NCI-H1436 (cell line): ENCODE results near the gene SCARB1.

Experiments
- DNase-seq: peaks from one replicate; lab custom pipeline; 2025; lab: John Stamatoyannopoulos, UW

Gene SCARB1

GRCh38 chr12:124760560-124760959 lies 103.1 kb downstream of the SCARB1 start:
- DNase-seq, result no peak

DNA sequence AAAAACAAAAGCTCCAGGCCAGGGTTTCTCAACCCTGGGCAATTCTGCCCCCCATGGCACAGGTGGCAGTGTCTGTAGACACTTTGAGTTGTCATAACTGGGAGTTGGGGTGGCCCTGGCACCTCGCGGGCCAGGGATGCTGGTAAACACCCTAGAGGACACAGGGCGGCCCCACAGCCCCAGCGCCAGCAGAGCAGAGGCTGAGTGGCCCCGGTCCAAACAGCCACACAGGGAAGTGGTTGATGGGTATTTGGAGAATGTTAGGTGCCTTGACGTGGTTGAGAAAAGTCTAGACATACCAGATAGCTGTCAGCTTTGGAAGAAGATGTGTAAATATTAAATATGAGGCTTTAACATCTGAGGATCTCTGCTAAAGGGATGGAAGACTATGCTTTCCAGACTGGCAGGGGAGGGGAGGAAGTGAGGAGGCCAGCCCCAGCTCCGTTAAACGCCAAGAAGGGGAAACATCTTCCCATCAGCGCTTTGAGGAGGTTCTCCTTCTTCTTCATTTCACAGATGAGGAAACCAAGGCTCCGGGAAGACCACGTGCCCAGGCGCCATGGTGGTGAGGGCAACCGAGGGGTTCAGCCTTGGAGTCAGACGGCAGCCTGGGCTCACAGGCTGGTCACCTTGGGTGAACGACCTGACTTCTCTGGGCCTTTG lies 103.7 kb downstream of the SCARB1 start:
- no peak for DNase-seq

- peak; percentile 59 for DNase-seq
These were observed 105.1 kb downstream of the SCARB1 start for GRCh38 chr12:124758266-124759220.

DNA sequence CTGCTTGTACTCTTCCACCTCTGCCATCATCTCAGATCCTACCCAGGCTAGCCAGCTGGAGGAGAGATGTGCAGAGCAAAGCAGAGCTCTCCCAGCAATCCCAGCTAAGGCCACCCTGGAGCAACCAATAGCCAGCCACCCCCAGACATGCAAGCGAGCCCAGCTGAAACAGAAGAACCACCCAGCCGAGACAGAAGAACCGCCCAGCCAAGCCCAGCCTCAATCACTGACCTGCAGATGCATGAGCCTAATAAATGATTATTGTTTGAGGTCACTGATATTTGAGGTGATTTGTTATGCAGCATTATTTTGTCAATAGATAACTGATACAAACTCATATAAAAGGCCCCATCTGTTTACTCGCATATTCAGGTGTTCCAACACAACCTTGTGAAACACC lies 106.3 kb downstream of the SCARB1 start:
- no peak for DNase-seq

DNA sequence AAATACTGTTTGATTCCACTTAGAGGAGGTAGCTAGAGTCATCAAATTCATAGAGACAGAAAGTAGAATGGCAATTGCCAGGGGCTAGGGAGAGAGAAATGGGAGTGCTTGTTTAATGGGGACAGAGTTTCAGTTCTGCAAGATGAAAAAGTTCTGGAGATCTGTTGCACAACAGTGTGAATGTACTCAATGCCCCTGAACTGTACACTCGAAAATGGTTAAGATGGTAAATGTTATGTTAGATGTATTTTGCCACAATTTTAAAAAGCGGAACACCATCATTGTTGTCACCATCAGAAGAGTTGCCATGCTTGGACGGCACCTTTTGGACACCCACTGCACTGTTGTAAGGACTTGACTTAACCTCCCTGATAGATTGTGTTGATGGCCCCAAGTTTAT lies 106.9 kb downstream of the SCARB1 start:
- DNase-seq, result no peak

DNA sequence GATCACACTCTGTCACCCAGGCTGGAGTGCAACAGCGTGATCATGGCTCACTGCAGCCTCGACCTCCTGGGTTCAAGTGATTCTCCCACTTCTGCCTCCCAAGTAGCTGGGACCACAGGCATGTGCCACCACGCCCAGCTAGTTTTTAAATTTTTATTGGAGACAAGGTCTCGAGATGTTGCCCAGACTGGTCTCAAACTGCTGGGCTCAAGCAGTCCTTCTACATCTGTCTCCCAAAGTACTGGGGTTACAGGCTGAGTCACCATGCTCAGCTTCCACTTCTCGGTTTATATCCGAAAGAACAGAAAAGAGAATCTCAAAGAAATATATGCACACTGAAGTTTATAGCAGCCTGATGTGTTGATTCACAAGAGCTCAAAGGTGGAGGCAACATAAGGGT lies 107.5 kb downstream of the SCARB1 start:
- DNase-seq, result no peak

DNA sequence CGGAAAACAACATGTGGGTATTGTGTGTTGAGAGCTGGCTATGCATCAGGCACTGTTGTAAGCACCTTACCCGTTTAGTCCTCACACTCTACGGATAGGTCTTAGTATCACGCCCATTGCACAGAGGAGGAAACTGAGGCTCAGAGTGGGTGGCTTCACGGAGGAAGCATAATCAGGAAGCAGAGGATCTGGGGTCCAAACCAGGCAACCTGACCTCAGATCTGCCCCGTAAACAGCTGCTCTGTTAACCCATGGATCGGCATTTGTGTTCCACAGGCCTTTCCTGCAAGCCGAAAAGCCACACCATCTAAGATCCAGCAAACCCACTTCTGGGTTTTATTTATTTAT lies 107.9 kb downstream of the SCARB1 start:
- no peak for DNase-seq

- peak; percentile 83 for DNase-seq
These were observed 108.5 kb downstream of the SCARB1 start for GRCh38 chr12:124754949-124755800.

DNA sequence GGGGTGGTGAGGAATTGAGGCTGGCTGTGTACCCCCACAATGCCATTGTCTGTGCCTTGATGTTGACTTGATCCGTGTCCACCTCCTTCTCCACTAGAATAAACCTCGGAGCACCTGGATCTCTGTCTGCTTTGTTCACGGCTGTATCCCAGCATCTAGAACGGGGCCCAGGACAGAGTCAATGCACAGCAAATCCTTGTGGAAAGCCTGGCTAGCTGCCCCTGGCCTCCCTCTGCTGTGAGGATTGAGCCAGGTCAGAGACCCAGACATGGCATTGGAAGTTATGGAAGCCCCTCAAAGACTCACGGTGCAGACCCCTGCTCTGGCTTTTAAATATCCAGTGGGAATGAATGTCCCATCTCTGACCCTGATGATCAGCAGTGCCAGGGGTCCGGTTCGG lies 109.2 kb downstream of the SCARB1 start:
- no peak for DNase-seq

DNA sequence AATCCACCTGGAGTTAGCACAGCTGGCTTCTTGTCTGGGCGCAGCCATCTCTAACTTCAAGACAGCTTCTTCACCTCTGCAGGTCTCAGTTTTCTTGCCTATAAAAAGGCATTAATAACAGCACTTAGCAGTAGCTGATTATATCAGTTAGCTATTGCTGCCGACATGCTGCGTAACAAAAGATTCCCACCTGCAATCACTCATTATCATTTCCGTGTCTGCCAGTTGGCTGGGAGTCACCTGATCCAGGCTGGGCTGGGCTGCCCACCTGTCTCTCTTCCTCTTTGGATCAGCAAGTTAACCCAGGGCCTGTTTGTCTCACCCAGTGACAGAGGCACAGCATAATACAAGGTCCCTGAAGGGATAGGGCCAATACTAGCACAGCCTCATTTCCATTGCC lies 109.7 kb downstream of the SCARB1 start:
- DNase-seq, result no peak

GRCh38 chr12:124753228-124753591 lies 110.5 kb downstream of the SCARB1 start:
- no peak for DNase-seq

GRCh38 chr12:124752437-124753227 lies 111.0 kb downstream of the SCARB1 start:
- DNase-seq, result no peak

- no peak for DNase-seq
These were observed 111.9 kb downstream of the SCARB1 start for GRCh38 chr12:124751654-124752355.

GRCh38 chr12:124750787-124751471 lies 112.7 kb downstream of the SCARB1 start:
- no peak for DNase-seq

DNA sequence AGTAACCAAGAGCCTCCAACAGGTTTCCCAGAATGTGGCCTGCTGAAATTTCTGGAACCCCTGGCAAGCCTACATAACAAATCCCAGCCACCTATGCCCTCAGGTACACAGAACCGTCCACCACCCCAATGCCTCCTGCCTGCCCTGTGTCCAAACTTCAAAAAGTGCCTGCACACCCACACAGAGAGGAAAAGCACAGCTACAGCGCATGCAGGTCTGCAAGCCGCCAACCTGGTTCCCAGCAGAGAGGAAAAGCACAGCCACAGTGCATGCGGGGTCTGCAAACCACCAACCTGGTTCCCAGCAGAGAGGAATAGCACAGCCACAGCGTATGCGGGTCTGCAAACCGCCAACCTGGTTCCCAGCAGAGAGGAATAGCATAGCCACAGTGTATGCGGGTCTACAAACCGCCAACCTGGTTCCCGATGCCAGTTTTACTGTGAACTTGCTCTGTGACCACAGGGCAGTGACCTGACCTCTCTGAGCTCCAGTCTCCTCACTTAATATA lies 113.5 kb downstream of the SCARB1 start:
- DNase-seq, result no peak

- DNase-seq, result no peak
These were observed 113.9 kb downstream of the SCARB1 start for GRCh38 chr12:124749725-124750124.

DNA sequence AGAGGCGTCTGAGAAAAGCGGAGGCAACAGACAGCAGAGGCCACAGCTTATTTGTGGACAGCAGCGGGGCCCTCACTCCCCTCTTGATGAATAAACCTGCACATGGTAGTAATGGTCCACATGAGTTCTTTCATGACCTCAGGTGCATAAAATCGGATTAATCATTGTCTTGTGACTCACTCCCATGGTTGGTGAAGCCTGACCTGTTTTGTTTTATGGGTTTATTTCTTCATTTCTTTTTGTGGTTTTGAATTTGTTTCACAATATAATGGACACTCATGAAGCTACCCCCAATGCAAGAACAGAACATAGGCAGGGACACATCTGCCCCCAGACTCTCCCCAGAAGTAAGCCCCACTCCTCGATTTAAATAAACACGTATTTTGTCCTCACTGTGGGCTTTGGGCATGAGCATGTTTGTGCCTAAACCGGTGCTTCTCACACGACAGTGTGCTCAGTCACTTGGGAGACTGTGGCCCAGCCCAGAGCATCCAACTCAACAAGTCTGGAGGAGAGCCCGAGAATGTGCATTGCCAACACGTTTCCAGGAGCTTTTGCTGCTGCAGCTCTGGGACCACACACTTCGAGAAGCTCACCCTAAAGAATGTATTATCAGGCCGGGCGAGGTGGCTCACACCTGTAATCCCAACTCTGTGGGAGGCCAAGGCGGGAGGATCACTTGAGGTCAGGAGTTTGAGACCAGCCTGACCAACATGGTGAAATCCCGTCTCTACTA lies 116.1 kb downstream of the SCARB1 start:
- DNase-seq, result no peak

DNA sequence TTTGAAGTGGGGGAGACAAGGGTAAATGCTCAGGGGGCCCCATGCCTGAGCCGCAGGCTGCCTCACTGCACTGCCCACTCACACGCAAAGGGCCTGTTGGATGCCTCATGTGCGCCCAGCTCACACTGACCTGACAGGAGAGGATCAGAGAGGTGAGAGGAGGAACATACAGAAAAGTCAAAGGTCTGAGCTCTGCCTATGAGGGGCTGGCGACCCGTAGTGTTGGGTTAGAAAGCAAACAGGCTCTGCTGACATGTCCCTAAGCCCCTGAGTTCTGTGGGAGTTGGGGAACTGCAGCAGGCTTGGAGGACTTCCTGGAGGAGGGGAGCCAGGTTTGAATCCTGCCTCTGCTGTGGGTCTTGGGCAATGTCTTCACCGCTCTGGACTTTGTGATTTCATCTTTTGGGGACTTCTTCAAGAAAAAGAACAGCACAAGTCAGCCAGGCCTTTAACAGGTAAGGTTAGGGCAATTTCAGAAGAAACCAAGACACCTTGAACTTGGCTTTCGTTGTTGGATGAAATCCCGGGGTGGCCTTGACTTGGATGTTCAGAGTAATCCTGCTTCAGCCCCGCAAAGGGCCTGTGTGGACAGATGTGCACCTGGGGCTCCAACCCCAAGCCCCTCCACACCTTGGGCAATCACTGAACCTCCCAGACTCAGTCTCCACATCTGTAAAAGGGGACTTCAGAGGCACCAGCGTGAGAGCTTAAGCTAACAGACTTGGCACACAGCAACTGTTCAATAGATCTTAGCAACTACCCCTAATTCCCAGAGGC lies 116.8 kb downstream of the SCARB1 start:
- no peak for DNase-seq
